SK-N-SH (cell line): ENCODE results near the gene SGCE.

Source experiments
- CTCF ChIP-seq: fragments of 200-600 bp; sonication (generic); IDR thresholded peaks from 2 replicates; pipeline ENCODE4 v1.6.1; 2017; ENCODE audit warnings: antibody characterized with exemption, mild to moderate bottlenecking, moderate library complexity
- FOSL2 ChIP-seq: IDR thresholded peaks from 2 replicates; pipeline ENCODE4 v1.4.0; 2012; ENCODE audit warnings: low read depth, mild to moderate bottlenecking, moderate library complexity, borderline replicate concordance
- RCOR1 ChIP-seq: fragments of 150-350 bp; IDR thresholded peaks from 2 replicates; pipeline ENCODE4 v1.6.1; 2017; ENCODE audit warnings: antibody characterized with exemption, low read length
- REST ChIP-seq: IDR thresholded peaks from 2 replicates; pipeline ENCODE4 v1.6.1; 2012; ENCODE audit warnings: mild to moderate bottlenecking, low read depth, low read length, moderate library complexity
- RFX5 ChIP-seq: IDR thresholded peaks from 2 replicates; pipeline ENCODE4 v1.6.1; 2012; ENCODE audit warnings: mild to moderate bottlenecking, improper control_type of control experiment, low read length
- RXRA ChIP-seq: IDR thresholded peaks from 2 replicates; pipeline ENCODE4 v1.4.0; 2012; ENCODE audit warnings: low read depth, mild to moderate bottlenecking, borderline replicate concordance
- TCF12 ChIP-seq: IDR thresholded peaks from 2 replicates; pipeline ENCODE4 v1.4.0; 2012

GRCh38 chr7:94687076-94687475, 31.1 kb upstream of the SGCE start:
- TF ChIP-seq REST (no peak), RFX5 (no peak), CTCF (no peak), RCOR1 (no peak), RXRA (no peak), FOSL2 (no peak), TCF12 (no peak)
